NCI-H226 (cell line): ENCODE results near the gene LRRC56.

Source experiments
- DNase-seq: peaks from one replicate; pipeline ENCODE4 v3.0.0-alpha.2; 2015

Gene LRRC56

GRCh38 chr11:541433-541885 lies 4.1 kb downstream of the LRRC56 start:
- no peak for DNase-seq

- no peak for DNase-seq
These were observed 7.5 kb downstream of the LRRC56 start for GRCh38 chr11:544817-545166.

- no peak for DNase-seq
These were observed 7.8 kb downstream of the LRRC56 start for GRCh38 chr11:545171-545570.

- DNase-seq, result no peak
These were observed 11.6 kb downstream of the LRRC56 start for GRCh38 chr11:548700-549603.

- DNase-seq, result no peak
These were observed 12.9 kb downstream of the LRRC56 start for GRCh38 chr11:550021-550745.

- DNase-seq, result no peak
These were observed 13.4 kb downstream of the LRRC56 start for GRCh38 chr11:550746-551085.

GRCh38 chr11:551131-551530 lies 13.8 kb downstream of the LRRC56 start:
- no peak for DNase-seq

- no peak for DNase-seq
These were observed 14.3 kb downstream of the LRRC56 start for GRCh38 chr11:551596-551995.

- DNase-seq, result no peak
These were observed 16.0 kb downstream of the LRRC56 start for GRCh38 chr11:553083-553987.

- DNase-seq, result no peak
These were observed 16.6 kb downstream of the LRRC56 start for GRCh38 chr11:553988-554340.

- DNase-seq, result peak; percentile 68
These were observed 17.3 kb downstream of the LRRC56 start for GRCh38 chr11:554428-555226.

GRCh38 chr11:555227-555779 lies 18.0 kb downstream of the LRRC56 start:
- DNase-seq, result no peak

GRCh38 chr11:555780-556661 lies 18.7 kb downstream of the LRRC56 start:
- DNase-seq, result no peak

GRCh38 chr11:556662-557256 lies 19.4 kb downstream of the LRRC56 start:
- DNase-seq, result no peak

- no peak for DNase-seq
These were observed 20.2 kb downstream of the LRRC56 start for GRCh38 chr11:557328-558132.

- no peak for DNase-seq
These were observed 21.2 kb downstream of the LRRC56 start for GRCh38 chr11:558503-558902.

GRCh38 chr11:559020-559620 lies 21.8 kb downstream of the LRRC56 start:
- DNase-seq, result no peak

GRCh38 chr11:559712-560304 lies 22.5 kb downstream of the LRRC56 start:
- peak; percentile 9 for DNase-seq
